K562 (cell line): ENCODE results near the gene PRXL2B. TPM values are rescaled to one million over a fixed set of nuclear protein-coding genes. Genes with fewer than 3 reads are reported as not detected.

Experiments used
- CBX8 ChIP-seq: fragments of 200-600 bp; sonication (generic); IDR thresholded peaks from 2 replicates; pipeline ENCODE4 v1.6.1; 2012; ENCODE audit warnings: borderline replicate concordance, mixed run types, low read depth, mild to moderate bottlenecking, moderate library complexity, mixed read lengths, low read length, control low read depth, inconsistent platforms; ENCODE audit not compliant: poor library complexity, severe bottlenecking; ENCODE audit errors: extremely low read depth
- DEAF1 ChIP-seq: fragments of 450-650 bp; formaldehyde crosslinking; IDR thresholded peaks from 2 replicates; pipeline ENCODE4 v1.4.0; 2020; ENCODE audit warnings: mild to moderate bottlenecking, moderate library complexity
- ELF1 ChIP-seq: fragments of 200-800 bp; sonication (Bioruptor generic); IDR thresholded peaks from 2 replicates; pipeline ENCODE4 v1.6.1; 2016; ENCODE audit warnings: missing genetic modification characterization, missing compliant biosample characterization
- EZH2 ChIP-seq: IDR thresholded peaks from 2 replicates; pipeline ENCODE4 v1.6.1; 2012; ENCODE audit warnings: low read depth, mild to moderate bottlenecking, inconsistent platforms, low read length, borderline replicate concordance
- PTBP1 ChIP-seq: fragments of 200-400 bp; formaldehyde crosslinking; IDR thresholded peaks from 2 replicates; pipeline ENCODE4 v1.6.1; 2017; ENCODE audit warnings: low read depth, low read length
- REST ChIP-seq, 2 experiments: fragments of 450-650 bp; formaldehyde crosslinking in 1 of 2; IDR thresholded peaks; 2 replicates each; pipeline versions ENCODE4 v1.4.0 to v1.6.1; 2014 to 2020; ENCODE audit warnings: mild to moderate bottlenecking in 2 of 2, borderline replicate concordance in 1 of 2, low read depth in 1 of 2
- SMAD3 ChIP-seq: fragments of 450-650 bp; formaldehyde crosslinking; conservative IDR thresholded peaks from 2 replicates; pipeline ENCODE4 v1.4.0; 2020; ENCODE audit warnings: mild to moderate bottlenecking
- SMC3 ChIP-seq: conservative IDR thresholded peaks from 2 replicates; pipeline ENCODE4 v1.6.1; 2011; ENCODE audit warnings: low read depth, low read length, improper control_type of control experiment; ENCODE audit not compliant: insufficient read depth
- STAG1 ChIP-seq: sonication (generic); formaldehyde crosslinking; IDR thresholded peaks from 2 replicates; pipeline ENCODE4 v1.5.0; 2020; ENCODE audit warnings: missing genetic modification reagents, borderline replicate concordance
- TAF9B ChIP-seq: fragments of 450-650 bp; IDR thresholded peaks from 2 replicates; pipeline ENCODE4 v1.6.1; 2018; ENCODE audit warnings: mild to moderate bottlenecking; ENCODE audit not compliant: partially characterized antibody
- TEAD1 ChIP-seq, 2 experiments: fragments of 450-650 bp in 1 of 2; sonication (generic) in 1 of 2; formaldehyde crosslinking; IDR thresholded peaks; 2 replicates each; pipeline versions ENCODE4 v1.4.0 to v1.8.0; 2020 to 2022; ENCODE audit warnings: mild to moderate bottlenecking in 2 of 2, missing genetic modification reagents in 1 of 2
- ZHX1 ChIP-seq: fragments of 150-350 bp; conservative IDR thresholded peaks from 2 replicates; pipeline ENCODE4 v1.6.1; 2014; ENCODE audit warnings: low read length
- ZKSCAN1 ChIP-seq: fragments of 150-350 bp; IDR thresholded peaks from 2 replicates; pipeline ENCODE4 v1.6.1; 2016; ENCODE audit warnings: low read depth, low read length
- ZKSCAN8 ChIP-seq: fragments of 200-800 bp; sonication (Bioruptor generic); IDR thresholded peaks from 2 replicates; pipeline ENCODE4 v1.6.1; 2016; ENCODE audit warnings: missing genetic modification characterization, missing compliant biosample characterization
- polyA plus RNA-seq, 8 experiments: library from polyadenylated mRNA; depleted of rRNA in 4 of 8; stranded (reverse) in 5 of 8; unstranded in 3 of 8; fragments of >200 nt; fragmentation: Nextera tagmentation in 2 of 8; fragmentation: Illumina TruSeq in 1 of 8; extraction: Ambion mirVana in 2 of 8; extraction: Trizol in 1 of 8; gene quantifications; 2 replicates each; pipeline versions ENCODE4 v1.2.1 to v1.2.3, GENCODE V29; 2011 to 2014; ENCODE audit warnings: inconsistent platforms in 1 of 8, missing spikeins in 1 of 8
- total RNA-seq, 7 experiments: library from RNA; depleted of rRNA in 6 of 7; stranded (reverse); fragments of >200 nt in 6 of 7; fragmentation: Illumina TruSeq in 2 of 7; extraction: Trizol in 2 of 7; gene quantifications; 2 replicates each; pipeline versions ENCODE4 v1.2.1 to v1.2.3, GENCODE V29; 2011 to 2021; ENCODE audit warnings: low replicate concordance in 1 of 7

The PRXL2B gene
- total and polyA plus RNA-seq, 9 of the 15 experiments (the other 6 are each of a cell fraction or from before 2014, with no cell fraction given) = 0.99 to 25.3 (median 11.8) TPM

GRCh38 chr1:2554621-2555387 is 31.8 kb upstream of the PRXL2B start (continued):
- peak; percentile 80 for TF ChIP-seq REST (IDR thresholded peaks at IDR 0.05; ENCODE audit: borderline replicate concordance)
- TF ChIP-seq REST (CRISPR knock-in tag; IDR thresholded peaks at IDR 0.05; ENCODE audit: low read depth) = no peak
- TF ChIP-seq ELF1 = no peak
- no peak for TF ChIP-seq ZKSCAN8 (CRISPR knock-in tag)
- no peak for TF ChIP-seq EZH2
- no peak for TF ChIP-seq TAF9B
- no peak for TF ChIP-seq CBX8
- no peak for TF ChIP-seq SMAD3 (CRISPR knock-in tag)
- no peak for TF ChIP-seq ZHX1
- 0 out of 2 replicates have a peak, but pooled peaks have one; percentile 35 for TF ChIP-seq DEAF1 (CRISPR knock-in tag)
- TF ChIP-seq STAG1 (CRISPR knock-in tag) = peak; percentile 68; the same call in 1 of the 2 replicates
- TF ChIP-seq ZKSCAN1 = no peak
- peak; percentile 25 to 65; a peak in 1 of 4 replicates for TF ChIP-seq TEAD1 (CRISPR knock-in tag; IDR thresholded peaks at IDR 0.05)
- peak; percentile 59 for TF ChIP-seq SMC3
- TF ChIP-seq PTBP1 = no peak
